Kidney (tissue), 14 donors: ENCODE measurements around the gene CHIC2. TPM values are rescaled to one million over a fixed set of nuclear protein-coding genes. Genes with fewer than 3 reads are reported as not detected.

Source experiments
- DNase-seq, 5 donors: peaks; one replicate each; pipeline ENCODE4 v3.0.0-alpha.2; 2013 to 2020
- FAIRE-seq: peaks from 2 replicates; lab custom pipeline; 2012; peaks lifted over from hg19 to GRCh38; lab: Jason Lieb, UNC
- H3K27ac ChIP-seq, 2 donors: one replicate each; pipeline ENCODE4 v1.7.0; 2013; ENCODE audit warnings: low read depth in 2 of 2, low read length in 2 of 2, inconsistent platforms in 1 of 2
- H3K27me3 ChIP-seq: one replicate; pipeline ENCODE4 v1.7.1; 2013; ENCODE audit warnings: low read length, inconsistent platforms; ENCODE audit not compliant: control insufficient read depth, insufficient read depth
- H3K36me3 ChIP-seq, 3 donors: one replicate each; pipeline versions ENCODE4 v1.7.0 to v1.7.1; 2013; ENCODE audit warnings: low read length in 3 of 3, control low read depth in 1 of 3, inconsistent platforms in 1 of 3; ENCODE audit not compliant: insufficient read depth in 3 of 3, control insufficient read depth in 2 of 3
- H3K4me1 ChIP-seq, 3 donors: one replicate each; pipeline versions ENCODE4 v1.7.0 to v1.7.1; 2013; ENCODE audit warnings: low read length in 3 of 3, inconsistent platforms in 1 of 3, low read depth in 1 of 3; ENCODE audit not compliant: control insufficient read depth in 2 of 3, insufficient read depth in 2 of 3
- H3K4me3 ChIP-seq, 3 donors: one replicate each; pipeline versions ENCODE4 v1.7.0 to v1.8.1; 2013; ENCODE audit warnings: low read length in 3 of 3, control low read depth in 1 of 3, inconsistent platforms in 1 of 3
- H3K9ac ChIP-seq, 3 donors: one replicate each; pipeline versions ENCODE4 v1.7.0 to v1.7.1; 2013; ENCODE audit warnings: low read length in 3 of 3, control low read depth in 1 of 3, inconsistent platforms in 1 of 3
- H3K9me3 ChIP-seq, 3 donors: one replicate each; pipeline versions ENCODE4 v1.7.0 to v1.7.1; 2013; ENCODE audit warnings: low read length in 3 of 3, control low read depth in 1 of 3, inconsistent platforms in 1 of 3; ENCODE audit not compliant: control insufficient read depth in 2 of 3, insufficient read depth in 1 of 3
- CTCF ChIP-seq: IDR thresholded peaks from 3 replicates; pipeline ENCODE4 v1.5.1; 2012; ENCODE audit warnings: mild to moderate bottlenecking, moderate library complexity, borderline replicate concordance; ENCODE audit not compliant: insufficient read depth; ENCODE audit errors: extremely low read depth
- intact Hi-C: fragments of 100-400 bp; cut with DNase I; formaldehyde crosslinking; loops from one replicate; pipeline ENCODE4 v1.11.1; 2022
- polyA plus RNA-seq: library from polyadenylated mRNA; stranded (reverse); fragments of 350-450 nt; fragmentation: Illumina TruSeq; extraction: RNeasy Lipid Tissue Mini Kit (QIAGEN cat#74804); gene quantifications from one replicate; pipeline ENCODE4 v1.2.3, GENCODE V29; 2014; ENCODE audit warnings: low read depth, low replicate concordance; ENCODE audit not compliant: insufficient read depth
- total RNA-seq: library from RNA; stranded (reverse); fragmentation: NEBNext Ultra II Directional; extraction: Animal tissue kit (Norgen Biotek cat#: 25700); gene quantifications from one replicate; pipeline ENCODE4 v1.2.1, GENCODE V29; 2021
- donor health status: control.
- donor health status: control.
- donor health status: control.
- donor health status: control.
- donor health status: control.
- donor health status: DM: yes; HTN: yes; CAD: no.
- donor health status: Normal renal cell carcinoma (clear cell type).

Gene CHIC2
- total and polyA plus RNA-seq, 2 donors from 2014 or later, result 13.5 to 26.6 TPM

GRCh38 chr4:54014666-54015160 lies 49.7 kb downstream of the CHIC2 start:
- no peak for DNase-seq
- TF ChIP-seq CTCF, result no peak
- Histone ChIP-seq H3K27ac (no peak overlapping the region), H3K27me3 (no peaks in the 10 kb centered on the region), H3K9me3 (no peaks in the 10 kb centered on the region), H3K4me1 (peaks cover 0 to 4% (median 0%) of the 10 kb centered on the region in 3 donors), H3K9ac (no peak overlapping the region), H3K4me3 (no peak overlapping the region), H3K36me3 (no peaks in the 10 kb centered on the region)
- intact Hi-C loops, result no loop called here
- FAIRE-seq, result no peak

GRCh38 chr4:54011201-54011600 lies 53.2 kb downstream of the CHIC2 start:
- H3K36me3 ChIP-seq, result no peaks in the 10 kb centered on the region
- DNase-seq (no peak), FAIRE-seq (no peak)
- H3K9me3 ChIP-seq, result no peaks in the 10 kb centered on the region
- intact Hi-C loops, result no loop called here
- no peak overlapping the region for H3K4me3 ChIP-seq
- H3K9ac ChIP-seq, result no peak overlapping the region
- H3K4me1 ChIP-seq, result peaks cover 0 to 4% (median 0%) of the 10 kb centered on the region in 3 donors
- no peak for TF ChIP-seq CTCF
- H3K27ac ChIP-seq, result no peak overlapping the region
- H3K27me3 ChIP-seq, result no peaks in the 10 kb centered on the region

GRCh38 chr4:54006755-54007154 lies 57.6 kb downstream of the CHIC2 start:
- DNase-seq (no peak), FAIRE-seq (no peak)
- Histone ChIP-seq H3K9ac (no peak overlapping the region), H3K36me3 (no peaks in the 10 kb centered on the region), H3K4me1 (peaks cover 0 to 3% (median 0%) of the 10 kb centered on the region in 3 donors), H3K9me3 (no peaks in the 10 kb centered on the region), H3K4me3 (no peak overlapping the region), H3K27me3 (no peaks in the 10 kb centered on the region), H3K27ac (no peak overlapping the region)
- no peak for TF ChIP-seq CTCF
- intact Hi-C loops, result no loop called here

- no peak for TF ChIP-seq CTCF
Observed at GRCh38 chr4:54005475-54005874, 58.9 kb downstream of the CHIC2 start.

More at GRCh38 chr4:54005475-54005874, 58.9 kb downstream of the CHIC2 start:
- no peak overlapping the region for H3K27ac ChIP-seq
- FAIRE-seq (peak; percentile 66), DNase-seq (no peak)
- intact Hi-C loops, result no loop called here
- no peaks in the 10 kb centered on the region for H3K27me3 ChIP-seq
- no peak overlapping the region for H3K9ac ChIP-seq
- H3K9me3 ChIP-seq, result no peaks in the 10 kb centered on the region
- no peak overlapping the region for H3K4me3 ChIP-seq
- no peaks in the 10 kb centered on the region for H3K36me3 ChIP-seq
- peaks cover 0 to 3% (median 2%) of the 10 kb centered on the region in 3 donors for H3K4me1 ChIP-seq
